Naive B cell (primary cell): ENCODE results near the gene FHOD3. TPM values are rescaled to one million over a fixed set of nuclear protein-coding genes. Genes with fewer than 3 reads are reported as not detected.

ENCODE experiments used
- ATAC-seq, 2 donors: fragments of 150-1000 bp; cut with Tn5 transposase; 2 replicates each; pipeline ENCODE4 v1.10.0; 2021; ENCODE audit warnings: low read depth in 2 of 2, mild to moderate bottlenecking in 2 of 2, moderate library complexity in 2 of 2
- DNase-seq: peaks from one replicate; pipeline ENCODE4 v3.0.0; 2022
- H3K27ac Mint-ChIP-seq, 6 donors: one replicate each; pipeline ENCODE4 v1.8.0; 2020 to 2022; ENCODE audit warnings: mild to moderate bottlenecking in 6 of 6, mixed read lengths in 6 of 6, moderate library complexity in 5 of 6, inconsistent platforms in 2 of 6
- H3K27me3 Mint-ChIP-seq, 3 donors: one replicate each; pipeline ENCODE4 v1.8.0; 2021 to 2022; ENCODE audit warnings: mixed read lengths in 3 of 3, mild to moderate bottlenecking in 1 of 3
- H3K36me3 Mint-ChIP-seq, 2 donors: one replicate each; pipeline ENCODE4 v1.8.0; 2020 to 2022; ENCODE audit warnings: mixed read lengths in 2 of 2, inconsistent platforms in 1 of 2, mild to moderate bottlenecking in 1 of 2
- H3K4me1 Mint-ChIP-seq, 3 donors: one replicate each; pipeline ENCODE4 v1.8.0; 2020 to 2022; ENCODE audit warnings: mixed read lengths in 3 of 3, inconsistent platforms in 1 of 3, mild to moderate bottlenecking in 1 of 3, moderate library complexity in 1 of 3
- H3K4me3 Mint-ChIP-seq, 8 donors: one replicate each; pipeline ENCODE4 v1.8.0; 2020 to 2022; ENCODE audit warnings: mild to moderate bottlenecking in 8 of 8, mixed read lengths in 8 of 8, moderate library complexity in 8 of 8, inconsistent platforms in 2 of 8
- H3K9me3 Mint-ChIP-seq, 7 donors: one replicate each; pipeline ENCODE4 v1.8.0; 2020 to 2022; ENCODE audit warnings: mixed read lengths in 7 of 7, mild to moderate bottlenecking in 5 of 7, inconsistent platforms in 2 of 7, moderate library complexity in 1 of 7
- polyA plus RNA-seq, 6 donors: library from polyadenylated mRNA; unstranded; fragments of 300-500 nt; fragmentation: Illumina TruSeq; gene quantifications; one replicate each; pipeline ENCODE4 v1.2.3, GENCODE V29; 2021; ENCODE audit warnings: low read depth in 6 of 6

The FHOD3 gene
- polyA plus RNA-seq, 6 donors from 2014 or later: not detected

DNA sequence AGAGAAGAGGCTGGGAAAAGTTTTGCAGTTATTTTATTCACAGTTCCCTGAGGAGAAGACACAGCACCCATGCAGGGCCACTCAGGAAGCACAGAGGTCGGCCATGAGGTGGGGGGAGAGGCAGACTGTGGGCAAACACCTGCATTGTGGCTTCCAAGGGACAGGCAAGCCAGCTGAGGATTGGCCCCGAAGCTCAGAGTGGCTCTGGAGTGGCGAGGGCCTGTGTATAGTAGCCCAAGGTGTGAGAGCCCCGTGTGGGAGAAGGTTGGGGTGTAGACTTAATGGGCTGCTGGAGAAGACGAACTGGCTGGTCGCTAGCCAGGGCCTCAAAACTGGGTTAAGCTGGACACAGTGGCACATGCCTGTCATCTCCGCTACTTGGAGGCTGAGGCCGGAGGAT lies 218.7 kb downstream of the FHOD3 start:
- H3K4me3 Mint-ChIP-seq: no peak overlapping the region
- no peaks in the 10 kb centered on the region for H3K36me3 Mint-ChIP-seq

DNA sequence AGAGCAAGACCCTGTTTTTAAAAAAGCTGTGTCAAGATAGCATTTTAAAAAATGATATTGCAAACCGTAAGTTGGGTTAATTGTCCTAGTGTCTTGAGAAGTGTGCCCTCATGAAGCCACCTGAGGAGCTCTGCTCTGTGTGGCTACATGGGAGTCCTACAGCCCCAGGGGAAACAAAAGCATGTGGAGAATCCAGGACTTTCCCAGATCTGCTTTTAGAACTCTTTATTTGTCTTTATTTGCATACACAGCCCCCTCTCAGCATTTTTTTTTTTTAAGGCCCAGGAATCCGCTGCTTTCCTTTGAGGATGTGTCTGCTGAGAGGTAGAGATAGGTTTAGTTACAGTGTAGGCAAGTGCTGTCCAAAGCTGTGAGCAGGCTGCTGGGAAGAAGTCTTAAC lies 219.2 kb downstream of the FHOD3 start:
- Mint-ChIP-seq H3K36me3 (no peaks in the 10 kb centered on the region), H3K27ac (no peak overlapping the region)

More for the DNA sequence above, 218.7 kb downstream of the FHOD3 start:
- Mint-ChIP-seq H3K4me1 (no peaks in the 10 kb centered on the region), H3K9me3 (no peaks in the 10 kb centered on the region), H3K27ac (no peak overlapping the region), H3K27me3 (peaks cover 6 to 28% (median 12%) of the 10 kb centered on the region in 3 donors)
- ATAC-seq (no peak), DNase-seq (no peak)

DNA sequence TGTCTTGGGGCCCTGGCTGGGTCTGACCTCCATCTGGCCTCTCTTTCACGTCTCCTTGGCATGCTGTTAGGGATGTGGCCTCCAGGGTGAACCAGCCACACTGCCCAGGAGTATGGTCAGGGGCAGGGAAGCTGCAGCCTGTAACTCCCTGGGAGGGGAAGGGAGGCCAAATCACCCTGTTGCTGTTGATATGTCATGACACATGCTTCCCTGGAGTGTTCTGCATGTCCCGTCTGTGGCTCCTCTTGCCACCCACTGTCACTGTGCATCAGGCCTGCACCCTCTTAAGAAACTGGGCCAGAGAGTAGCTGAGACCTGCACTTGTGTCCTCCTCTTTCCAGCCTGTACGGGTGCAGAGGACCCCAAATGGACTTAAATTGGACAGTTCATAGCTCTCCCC lies 221.3 kb downstream of the FHOD3 start:
- peaks cover 17 to 37% (median 24%) of the 10 kb centered on the region in 3 donors for H3K27me3 Mint-ChIP-seq
- no peak overlapping the region for H3K4me3 Mint-ChIP-seq
- no peak overlapping the region for H3K27ac Mint-ChIP-seq
- no peak for ATAC-seq
- H3K4me1 Mint-ChIP-seq: no peaks in the 10 kb centered on the region
- H3K36me3 Mint-ChIP-seq: no peaks in the 10 kb centered on the region
- H3K9me3 Mint-ChIP-seq: no peaks in the 10 kb centered on the region
- DNase-seq: no peak

More for the DNA sequence above, 219.2 kb downstream of the FHOD3 start:
- Mint-ChIP-seq H3K27me3 (peaks cover 10 to 33% (median 15%) of the 10 kb centered on the region in 3 donors), H3K9me3 (no peaks in the 10 kb centered on the region), H3K4me1 (no peaks in the 10 kb centered on the region), H3K4me3 (no peak overlapping the region)
- DNase-seq (no peak), ATAC-seq (no peak)

DNA sequence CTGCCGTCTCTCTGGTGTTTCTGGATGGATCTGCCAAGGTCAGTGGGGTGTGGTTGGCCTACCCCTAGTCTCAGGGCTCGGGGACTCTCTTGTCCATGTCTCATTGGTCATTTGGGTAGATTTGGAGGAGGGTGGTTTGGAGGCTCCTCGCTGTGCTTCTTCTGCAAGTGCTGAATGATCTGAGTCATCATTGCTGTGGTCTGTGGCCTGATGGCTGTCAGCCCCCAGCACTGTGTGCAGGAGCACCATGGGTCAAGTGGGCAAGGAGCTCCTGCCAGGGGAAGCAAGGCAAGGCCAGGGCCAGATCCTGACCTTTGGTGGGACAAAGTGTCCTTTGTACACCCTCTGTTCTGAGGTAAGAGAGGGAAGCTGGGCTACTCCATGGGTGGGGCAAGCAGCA lies 221.8 kb downstream of the FHOD3 start:
- Mint-ChIP-seq H3K36me3 (no peaks in the 10 kb centered on the region), H3K9me3 (peaks cover 0 to 2% (median 0%) of the 10 kb centered on the region in 7 donors), H3K27me3 (peaks cover 18 to 39% (median 24%) of the 10 kb centered on the region in 3 donors), H3K27ac (no peak overlapping the region), H3K4me3 (no peak overlapping the region), H3K4me1 (no peaks in the 10 kb centered on the region)
- no peak for ATAC-seq
- no peak for DNase-seq

- H3K27ac Mint-ChIP-seq: no peak overlapping the region
- H3K9me3 Mint-ChIP-seq: peaks cover 0 to 4% (median 0%) of the 10 kb centered on the region in 7 donors
- no peak for ATAC-seq
- H3K4me3 Mint-ChIP-seq: no peak overlapping the region
- H3K27me3 Mint-ChIP-seq: peaks cover 18 to 25% (median 24%) of the 10 kb centered on the region in 3 donors
- no peak for DNase-seq
- no peaks in the 10 kb centered on the region for H3K36me3 Mint-ChIP-seq
- no peaks in the 10 kb centered on the region for H3K4me1 Mint-ChIP-seq
These were observed 225.0 kb downstream of the FHOD3 start for GRCh38 chr18:36522509-36522908.

GRCh38 chr18:36525913-36526312 lies 228.4 kb downstream of the FHOD3 start:
- Mint-ChIP-seq H3K27me3 (peaks cover 18 to 19% (median 18%) of the 10 kb centered on the region in 3 donors), H3K4me1 (no peaks in the 10 kb centered on the region), H3K27ac (no peak overlapping the region), H3K4me3 (no peak overlapping the region), H3K9me3 (peaks cover 0 to 4% (median 0%) of the 10 kb centered on the region in 7 donors), H3K36me3 (no peaks in the 10 kb centered on the region)
- ATAC-seq: no peak
- DNase-seq: no peak

GRCh38 chr18:36526611-36527010 lies 229.1 kb downstream of the FHOD3 start:
- H3K4me1 Mint-ChIP-seq: no peaks in the 10 kb centered on the region
- H3K9me3 Mint-ChIP-seq: peaks cover 0 to 4% (median 0%) of the 10 kb centered on the region in 7 donors
- H3K27ac Mint-ChIP-seq: no peak overlapping the region
- H3K4me3 Mint-ChIP-seq: no peak overlapping the region
- ATAC-seq: no peak
- no peaks in the 10 kb centered on the region for H3K36me3 Mint-ChIP-seq
- DNase-seq: no peak
- peaks cover 12 to 20% (median 18%) of the 10 kb centered on the region in 3 donors for H3K27me3 Mint-ChIP-seq

DNA sequence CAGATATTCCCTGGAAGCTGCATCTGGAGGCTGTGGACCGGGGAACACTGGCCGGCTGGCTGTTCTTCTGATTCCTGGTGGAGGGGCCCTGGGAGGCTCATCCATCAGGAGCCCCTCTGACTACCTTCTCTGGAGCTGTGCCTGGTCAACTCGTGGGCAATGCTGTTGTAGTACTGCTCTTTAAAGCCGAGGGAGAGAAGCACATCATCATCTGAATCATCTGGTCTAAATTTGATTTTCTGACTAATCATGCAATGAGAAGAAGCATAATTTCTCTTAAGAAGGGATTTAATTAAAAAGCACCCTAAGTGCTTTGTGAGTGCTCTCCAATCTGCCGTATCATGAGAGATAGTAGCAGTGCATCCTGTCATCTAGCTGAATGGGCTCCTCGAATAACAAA lies 229.5 kb downstream of the FHOD3 start:
- H3K36me3 Mint-ChIP-seq: no peaks in the 10 kb centered on the region
- no peak overlapping the region for H3K4me3 Mint-ChIP-seq

GRCh38 chr18:36527740-36528455 lies 230.4 kb downstream of the FHOD3 start:
- no peaks in the 10 kb centered on the region for H3K36me3 Mint-ChIP-seq
- ATAC-seq: no peak
- H3K27me3 Mint-ChIP-seq: peaks cover 10 to 17% (median 13%) of the 10 kb centered on the region in 3 donors
- DNase-seq: no peak
- no peak overlapping the region for H3K4me3 Mint-ChIP-seq
- H3K4me1 Mint-ChIP-seq: no peaks in the 10 kb centered on the region
- no peak overlapping the region for H3K27ac Mint-ChIP-seq
- H3K9me3 Mint-ChIP-seq: peaks cover 0 to 4% (median 0%) of the 10 kb centered on the region in 7 donors

More for the DNA sequence above, 229.5 kb downstream of the FHOD3 start:
- no peak for ATAC-seq
- peaks cover 12 to 18% (median 17%) of the 10 kb centered on the region in 3 donors for H3K27me3 Mint-ChIP-seq
- no peak overlapping the region for H3K27ac Mint-ChIP-seq
- peaks cover 0 to 4% (median 0%) of the 10 kb centered on the region in 7 donors for H3K9me3 Mint-ChIP-seq
- H3K4me1 Mint-ChIP-seq: no peaks in the 10 kb centered on the region
- DNase-seq: no peak

DNA sequence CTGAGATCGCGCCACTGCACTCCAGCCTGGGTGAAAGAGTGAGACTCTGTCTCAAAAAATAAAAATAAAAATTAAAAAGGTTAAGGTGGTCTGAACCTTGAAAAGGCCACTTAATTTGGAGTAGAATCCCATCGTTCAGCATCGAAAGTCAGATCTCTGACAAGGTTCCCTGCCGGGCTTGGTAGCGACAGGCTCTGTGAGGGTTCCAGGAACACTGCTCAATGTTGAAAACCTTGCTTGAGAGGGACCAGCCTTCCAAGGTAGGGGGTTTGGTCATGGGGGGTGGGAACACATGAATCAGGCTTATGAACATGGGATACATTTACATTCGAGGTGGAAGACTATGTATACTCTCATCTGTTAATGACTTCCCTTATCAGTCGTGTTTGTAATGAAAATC lies 232.2 kb downstream of the FHOD3 start:
- Mint-ChIP-seq H3K4me3 (peak overlapping the region in 1 of 8 donors; percentile 35), H3K27me3 (peaks cover 7 to 20% (median 8%) of the 10 kb centered on the region in 3 donors), H3K4me1 (no peaks in the 10 kb centered on the region), H3K9me3 (peaks cover 0 to 3% (median 0%) of the 10 kb centered on the region in 7 donors), H3K27ac (no peak overlapping the region), H3K36me3 (no peaks in the 10 kb centered on the region)
- DNase-seq: no peak
- ATAC-seq: no peak

- Mint-ChIP-seq H3K36me3 (no peaks in the 10 kb centered on the region), H3K9me3 (peaks cover 0 to 3% (median 0%) of the 10 kb centered on the region in 7 donors), H3K27me3 (peaks cover 6 to 14% (median 8%) of the 10 kb centered on the region in 3 donors), H3K4me3 (no peak overlapping the region), H3K4me1 (no peaks in the 10 kb centered on the region), H3K27ac (no peak overlapping the region)
- DNase-seq: no peak
- ATAC-seq: no peak
These were observed 233.3 kb downstream of the FHOD3 start for GRCh38 chr18:36530676-36531405.

DNA sequence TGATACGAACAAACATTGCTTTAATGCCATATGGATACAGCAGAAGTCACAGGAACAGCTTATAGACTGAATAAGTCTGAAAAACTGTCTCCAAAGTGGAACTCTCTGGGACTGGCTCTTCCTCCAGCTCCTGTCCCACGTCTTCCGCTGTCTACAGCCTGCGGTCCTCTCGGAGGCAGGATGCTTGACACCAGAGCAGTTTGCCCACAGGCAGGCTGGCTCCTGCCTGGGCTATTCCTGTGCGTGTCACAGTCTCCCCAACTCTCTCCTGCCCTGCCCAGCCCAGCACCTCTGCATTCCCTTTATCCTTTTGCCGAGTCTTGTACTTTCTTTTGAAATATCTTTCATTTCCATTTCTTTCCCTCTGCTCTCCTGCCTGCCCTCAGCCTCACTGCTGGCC lies 234.1 kb downstream of the FHOD3 start:
- Mint-ChIP-seq H3K27me3 (peaks cover 6 to 13% (median 8%) of the 10 kb centered on the region in 3 donors), H3K4me3 (no peak overlapping the region), H3K36me3 (no peaks in the 10 kb centered on the region), H3K9me3 (peaks cover 0 to 3% (median 0%) of the 10 kb centered on the region in 7 donors), H3K4me1 (no peaks in the 10 kb centered on the region), H3K27ac (no peak overlapping the region)
- ATAC-seq: no peak
- no peak for DNase-seq

DNA sequence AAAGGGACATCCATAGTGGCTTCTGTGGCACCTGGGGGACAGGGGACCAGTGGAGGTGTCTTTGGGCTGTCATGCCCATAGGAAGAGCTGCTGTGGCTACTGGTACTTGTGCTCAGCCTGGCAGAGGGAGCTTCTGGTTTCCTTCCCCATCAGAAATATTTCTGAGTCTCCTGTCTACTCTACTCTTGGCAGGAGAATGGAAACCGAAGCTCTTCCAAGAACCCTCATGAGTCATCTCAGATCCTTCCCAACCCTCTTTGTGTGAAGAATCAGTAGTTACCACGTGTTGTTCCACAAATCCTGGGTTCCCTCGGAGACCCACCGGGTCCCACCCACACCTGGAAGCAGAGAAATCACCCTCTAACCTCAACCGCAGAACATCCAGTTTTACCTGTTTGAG lies 234.9 kb downstream of the FHOD3 start:
- no peaks in the 10 kb centered on the region for H3K36me3 Mint-ChIP-seq
- H3K9me3 Mint-ChIP-seq: peaks cover 0 to 3% (median 0%) of the 10 kb centered on the region in 7 donors
- H3K4me3 Mint-ChIP-seq: no peak overlapping the region
- ATAC-seq: no peak
- DNase-seq: no peak
- H3K27me3 Mint-ChIP-seq: peaks cover 6 to 13% (median 8%) of the 10 kb centered on the region in 3 donors
- no peak overlapping the region for H3K27ac Mint-ChIP-seq
- H3K4me1 Mint-ChIP-seq: no peaks in the 10 kb centered on the region

- no peak overlapping the region for H3K27ac Mint-ChIP-seq
- peaks cover 8 to 13% (median 10%) of the 10 kb centered on the region in 3 donors for H3K27me3 Mint-ChIP-seq
- H3K36me3 Mint-ChIP-seq: no peaks in the 10 kb centered on the region
- DNase-seq (no peak), ATAC-seq (no peak)
- peaks cover 0 to 3% (median 0%) of the 10 kb centered on the region in 7 donors for H3K9me3 Mint-ChIP-seq
- H3K4me3 Mint-ChIP-seq: peak overlapping the region in 1 of 8 donors; percentile 27
- no peaks in the 10 kb centered on the region for H3K4me1 Mint-ChIP-seq
These were observed 235.3 kb downstream of the FHOD3 start for GRCh38 chr18:36532815-36533214.
